Nephron (organoid): ENCODE data around the gene SYNPO2.

Experiments used
- H3K27ac Mint-ChIP-seq, 3 experiments: 2 replicates each; pipeline ENCODE4 v1.8.0; 2020; ENCODE audit warnings: mixed read lengths in 3 of 3, mild to moderate bottlenecking in 2 of 3, moderate library complexity in 1 of 3
- H3K27me3 Mint-ChIP-seq: 2 replicates; pipeline ENCODE4 v1.8.0; 2021; ENCODE audit warnings: low read depth, mild to moderate bottlenecking, moderate library complexity, mixed read lengths
- H3K36me3 Mint-ChIP-seq: 2 replicates; pipeline ENCODE4 v1.8.0; 2020; ENCODE audit warnings: low read depth, mixed read lengths
- H3K4me1 Mint-ChIP-seq: 2 replicates; pipeline ENCODE4 v1.8.0; 2020; ENCODE audit warnings: mixed read lengths
- H3K4me3 Mint-ChIP-seq, 3 experiments: 2 replicates each; pipeline ENCODE4 v1.8.0; 2020; ENCODE audit warnings: mild to moderate bottlenecking in 3 of 3, mixed read lengths in 3 of 3, moderate library complexity in 2 of 3
- H3K9me3 Mint-ChIP-seq: 2 replicates; pipeline ENCODE4 v1.8.0; 2020; ENCODE audit warnings: mixed read lengths
- TF ChIP-seq, protein P1 (sequence below), 3 experiments: fragments of 200-600 bp; sonication (generic); IDR thresholded peaks; one replicate each; pipeline ENCODE4 v1.5.0; 2021; ENCODE audit warnings: antibody characterized with exemption in 3 of 3; ENCODE audit not compliant: unreplicated experiment in 3 of 3

The SYNPO2 gene

DNA sequence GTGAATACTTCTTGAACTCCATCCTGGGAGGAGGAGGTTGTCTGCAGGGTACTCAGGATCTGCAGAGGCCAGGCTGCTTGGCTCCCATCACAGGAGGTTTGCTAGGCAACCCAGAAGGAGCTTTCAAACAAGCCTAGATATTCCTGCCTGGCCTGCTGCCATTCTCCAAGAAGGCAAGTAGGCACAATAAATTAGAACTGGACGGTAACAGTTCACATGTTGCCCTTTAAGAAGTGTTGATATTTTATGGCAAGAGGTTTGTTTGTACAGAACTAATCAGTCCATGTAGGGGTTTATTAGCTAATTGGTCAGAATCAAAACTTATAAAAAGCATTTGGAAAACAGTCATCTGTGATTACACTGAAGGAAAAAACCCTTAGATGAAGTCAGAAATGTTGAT lies 39.3 kb downstream of the SYNPO2 start:
- H3K27ac Mint-ChIP-seq: peak overlapping the region; percentile 35 to 62 (median 53)
- H3K4me1 Mint-ChIP-seq: peaks cover 38% of the 10 kb centered on the region
- H3K36me3 Mint-ChIP-seq: no peaks in the 10 kb centered on the region
- H3K4me3 Mint-ChIP-seq: peak overlapping the region in 1 of 3 experiments; percentile 16
- TF ChIP-seq, protein P1, sequence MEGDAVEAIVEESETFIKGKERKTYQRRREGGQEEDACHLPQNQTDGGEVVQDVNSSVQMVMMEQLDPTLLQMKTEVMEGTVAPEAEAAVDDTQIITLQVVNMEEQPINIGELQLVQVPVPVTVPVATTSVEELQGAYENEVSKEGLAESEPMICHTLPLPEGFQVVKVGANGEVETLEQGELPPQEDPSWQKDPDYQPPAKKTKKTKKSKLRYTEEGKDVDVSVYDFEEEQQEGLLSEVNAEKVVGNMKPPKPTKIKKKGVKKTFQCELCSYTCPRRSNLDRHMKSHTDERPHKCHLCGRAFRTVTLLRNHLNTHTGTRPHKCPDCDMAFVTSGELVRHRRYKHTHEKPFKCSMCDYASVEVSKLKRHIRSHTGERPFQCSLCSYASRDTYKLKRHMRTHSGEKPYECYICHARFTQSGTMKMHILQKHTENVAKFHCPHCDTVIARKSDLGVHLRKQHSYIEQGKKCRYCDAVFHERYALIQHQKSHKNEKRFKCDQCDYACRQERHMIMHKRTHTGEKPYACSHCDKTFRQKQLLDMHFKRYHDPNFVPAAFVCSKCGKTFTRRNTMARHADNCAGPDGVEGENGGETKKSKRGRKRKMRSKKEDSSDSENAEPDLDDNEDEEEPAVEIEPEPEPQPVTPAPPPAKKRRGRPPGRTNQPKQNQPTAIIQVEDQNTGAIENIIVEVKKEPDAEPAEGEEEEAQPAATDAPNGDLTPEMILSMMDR (IDR thresholded peaks at IDR 0.05; ENCODE audit: unreplicated experiment in 3 of 3): no peak
- no peaks in the 10 kb centered on the region for H3K9me3 Mint-ChIP-seq
- H3K27me3 Mint-ChIP-seq: no peaks in the 10 kb centered on the region

DNA sequence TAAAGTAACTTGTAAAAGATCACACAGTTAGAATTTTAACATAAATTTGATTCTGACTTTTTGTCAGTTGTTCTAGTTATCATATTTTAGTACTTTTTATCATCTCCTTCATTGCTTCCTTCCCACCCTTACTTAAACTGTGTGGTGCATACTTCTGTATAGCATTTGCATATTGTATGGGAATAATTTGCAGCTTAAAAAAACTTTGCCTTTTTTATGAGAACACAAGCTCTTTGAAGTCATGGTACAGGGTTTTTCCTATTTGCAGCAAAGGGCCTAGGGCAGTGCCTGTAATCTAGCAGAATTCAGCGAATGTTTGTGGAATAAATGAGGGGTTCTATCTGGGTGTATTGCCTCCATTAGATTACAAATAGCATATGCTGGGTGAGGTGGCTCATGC lies 41.6 kb downstream of the SYNPO2 start:
- H3K36me3 Mint-ChIP-seq: no peaks in the 10 kb centered on the region
- H3K4me1 Mint-ChIP-seq: peaks cover 49% of the 10 kb centered on the region
- no peak overlapping the region for H3K27ac Mint-ChIP-seq
- TF ChIP-seq, protein P1 (IDR thresholded peaks at IDR 0.05; ENCODE audit: unreplicated experiment in 3 of 3): no peak
- H3K27me3 Mint-ChIP-seq: no peaks in the 10 kb centered on the region
- no peak overlapping the region for H3K4me3 Mint-ChIP-seq
- no peaks in the 10 kb centered on the region for H3K9me3 Mint-ChIP-seq

DNA sequence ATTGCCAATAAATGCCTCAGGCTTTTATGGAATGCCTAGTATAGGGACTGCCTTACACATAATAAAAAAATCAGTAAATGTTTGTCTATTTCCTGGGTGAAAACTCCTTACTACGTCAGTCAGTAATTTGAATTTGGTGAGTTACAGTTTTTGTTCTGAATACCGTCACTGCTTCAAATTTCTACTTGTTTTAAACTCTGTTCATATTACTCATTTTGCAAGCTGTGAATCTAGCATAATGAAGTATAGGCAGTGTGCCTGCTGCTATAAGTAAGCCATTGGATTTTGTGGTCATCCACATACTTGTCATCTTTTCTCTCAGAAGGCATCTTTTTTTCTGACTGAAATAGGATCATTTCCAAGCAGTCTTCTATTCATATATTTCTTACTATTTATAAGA lies 43.1 kb downstream of the SYNPO2 start:
- Mint-ChIP-seq H3K36me3 (no peaks in the 10 kb centered on the region), H3K27me3 (no peaks in the 10 kb centered on the region), H3K4me3 (no peak overlapping the region), H3K4me1 (peaks cover 43% of the 10 kb centered on the region), H3K9me3 (no peaks in the 10 kb centered on the region), H3K27ac (peak overlapping the region in 1 of 3 experiments; percentile 59)
- TF ChIP-seq, protein P1 (IDR thresholded peaks at IDR 0.05; ENCODE audit: unreplicated experiment in 3 of 3): no peak

DNA sequence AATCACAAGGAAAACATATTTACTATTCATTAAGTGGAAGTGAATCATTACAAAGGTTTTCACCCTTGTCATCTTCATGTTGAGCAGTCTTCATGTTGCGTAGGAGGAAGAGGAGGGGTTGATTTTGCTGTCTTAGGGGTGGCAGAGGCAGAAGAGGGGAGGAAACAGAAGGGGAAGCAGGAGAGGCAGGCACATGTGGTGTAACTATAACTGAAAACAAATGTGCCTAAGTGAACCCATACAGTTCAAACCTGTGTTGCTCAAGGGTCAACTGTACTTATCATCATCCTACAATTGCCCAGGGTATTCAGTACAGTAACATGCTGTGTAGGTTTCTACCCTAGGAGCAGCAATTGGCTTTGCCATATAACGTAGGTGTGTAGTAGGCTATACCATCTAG lies 47.2 kb downstream of the SYNPO2 start:
- H3K4me3 Mint-ChIP-seq: no peak overlapping the region
- peak overlapping the region; percentile 2 to 20 (median 13) for H3K27ac Mint-ChIP-seq
- TF ChIP-seq, protein P1 (IDR thresholded peaks at IDR 0.05; ENCODE audit: unreplicated experiment in 3 of 3): no peak
- H3K4me1 Mint-ChIP-seq: peaks cover 41% of the 10 kb centered on the region
- H3K36me3 Mint-ChIP-seq: no peaks in the 10 kb centered on the region
- H3K27me3 Mint-ChIP-seq: no peaks in the 10 kb centered on the region
- H3K9me3 Mint-ChIP-seq: no peaks in the 10 kb centered on the region

DNA sequence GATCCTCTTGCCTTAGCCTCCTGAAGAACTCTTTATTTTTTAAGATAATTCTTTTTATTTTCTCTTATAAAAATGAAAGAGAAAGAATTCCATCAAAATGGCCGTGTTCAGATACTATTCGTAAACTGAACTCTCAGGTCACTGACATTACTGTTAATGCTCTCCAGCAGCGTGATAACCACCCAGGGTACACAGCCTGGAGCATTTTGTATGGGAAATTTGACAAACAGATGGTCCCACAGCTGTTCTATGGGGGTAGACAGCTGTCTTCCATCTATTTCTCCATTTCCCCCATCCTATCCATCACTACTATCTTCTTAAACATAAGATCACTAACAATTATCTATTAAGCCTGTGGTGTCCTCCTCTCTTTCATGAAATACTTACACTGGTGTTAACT lies 47.8 kb downstream of the SYNPO2 start:
- Mint-ChIP-seq H3K9me3 (no peaks in the 10 kb centered on the region), H3K4me3 (no peak overlapping the region), H3K27ac (peak overlapping the region; percentile 18 to 26 (median 19)), H3K36me3 (no peaks in the 10 kb centered on the region), H3K27me3 (no peaks in the 10 kb centered on the region), H3K4me1 (peaks cover 46% of the 10 kb centered on the region)
- TF ChIP-seq, protein P1 (IDR thresholded peaks at IDR 0.05; ENCODE audit: unreplicated experiment in 3 of 3): no peak

DNA sequence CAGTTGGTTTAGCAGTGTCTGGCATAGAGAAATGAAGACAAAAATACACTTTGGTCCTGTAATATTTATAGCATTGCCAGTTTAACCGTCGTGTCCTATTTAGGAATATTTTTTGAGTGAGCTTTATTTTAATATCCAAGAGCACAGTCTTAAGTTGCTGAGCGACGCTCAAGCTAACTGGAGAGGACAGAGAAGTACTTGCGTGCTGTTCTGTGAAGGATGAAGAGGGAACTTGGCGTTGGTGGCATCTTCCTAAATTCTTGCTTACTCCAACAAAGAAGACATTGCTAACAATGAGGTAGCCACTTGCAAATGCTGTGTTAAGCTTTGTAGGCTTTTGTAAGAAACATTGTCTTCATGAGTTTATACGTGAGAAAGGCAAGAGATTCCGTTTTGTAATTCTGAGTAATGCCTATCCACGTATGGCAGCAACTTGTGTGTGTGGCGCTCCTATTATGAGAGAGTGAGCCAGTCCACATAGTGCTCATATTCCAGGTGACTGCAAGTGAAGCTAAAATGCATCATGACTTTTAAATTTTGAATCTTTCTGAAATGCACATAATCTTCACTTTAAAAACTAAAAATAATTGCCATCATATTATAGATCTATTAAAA lies 50.6 kb downstream of the SYNPO2 start:
- Mint-ChIP-seq H3K4me3 (no peak overlapping the region), H3K27me3 (no peaks in the 10 kb centered on the region), H3K9me3 (no peaks in the 10 kb centered on the region), H3K4me1 (peaks cover 50% of the 10 kb centered on the region), H3K36me3 (no peaks in the 10 kb centered on the region), H3K27ac (peak overlapping the region in 2 of 3 experiments; percentile 9 to 55)
- TF ChIP-seq, protein P1 (IDR thresholded peaks at IDR 0.05; ENCODE audit: unreplicated experiment in 3 of 3): no peak
